Measurements from ENCODE around the gene THRA. TPM values are rescaled to one million over a fixed set of nuclear protein-coding genes. Genes with fewer than 3 reads are reported as not detected.

THRA gene
- total and polyA plus RNA-seq, 9 of the 15 experiments (the other 6 are each of a cell fraction or from before 2014, with no cell fraction given) = 0.34 to 23.4 (median 12.7) TPM

- TF ChIP-seq TFE3 (CRISPR knock-in tag; IDR thresholded peaks at IDR 0.05) = no peak
- no peak for TF ChIP-seq CEBPZ (IDR thresholded peaks at IDR 0.05; ENCODE audit: borderline replicate concordance, low read depth, low read length)
- TF ChIP-seq ZNF239 (CRISPR knock-in tag; IDR thresholded peaks at IDR 0.05) = no peak
- TF ChIP-seq SFPQ (IDR thresholded peaks at IDR 0.05; ENCODE audit: low read depth, low read length) = no peak
- no peak for TF ChIP-seq TARDBP (IDR thresholded peaks at IDR 0.05)
- peak; percentile 17 for TF ChIP-seq SAP30 (IDR thresholded peaks at IDR 0.05; ENCODE audit: borderline replicate concordance, insufficient read depth, low read depth, low read length, poor library complexity, severe bottlenecking)
- TF ChIP-seq ZKSCAN8 (CRISPR knock-in tag; IDR thresholded peaks at IDR 0.05) = no peak
- no peak for TF ChIP-seq ZBED1 (IDR thresholded peaks at IDR 0.05)
- no peak for TF ChIP-seq ZEB2 (IDR thresholded peaks at IDR 0.05)
- TF ChIP-seq SIX5 (IDR thresholded peaks at IDR 0.05; ENCODE audit: borderline replicate concordance in 1 of 2, insufficient read depth in 1 of 2, low read depth in 1 of 2, low read length in 2 of 2) = no peak
- TF ChIP-seq ZNF507 (tag; conservative IDR thresholded peaks at IDR 0.05) = no peak
- 0 out of 2 replicates have a peak, but pooled peaks have one; percentile 59 for TF ChIP-seq HDGF (IDR thresholded peaks at IDR 0.05)
- TF ChIP-seq NFXL1 (CRISPR knock-in tag; IDR thresholded peaks at IDR 0.05) = no peak
- TF ChIP-seq FOXA3 (CRISPR knock-in tag; conservative IDR thresholded peaks at IDR 0.05 in 1 of 2, IDR thresholded peaks at IDR 0.05 in 1 of 2) = no peak
- no peak for TF ChIP-seq ID3 (CRISPR knock-in tag; IDR thresholded peaks at IDR 0.05)
- no peak for TF ChIP-seq ID3 (tag; IDR thresholded peaks at IDR 0.05)
- TF ChIP-seq ARNT (IDR thresholded peaks at IDR 0.05) = peak; percentile 57 to 65; a peak in 1 of 4 replicates
- TF ChIP-seq PHF8 (IDR thresholded peaks at IDR 0.05; ENCODE audit: borderline replicate concordance, low read length) = no peak; the same call in 1 of the 2 replicates
- peak; percentile 84; the same call in 1 of the 2 replicates for TF ChIP-seq GATAD2A (IDR thresholded peaks at IDR 0.05)
- TF ChIP-seq RBM17 (IDR thresholded peaks at IDR 0.05; ENCODE audit: borderline replicate concordance, low read depth, low read length) = no peak
- TF ChIP-seq ELF2 (CRISPR knock-in tag; IDR thresholded peaks at IDR 0.05) = no peak
These were observed 60.4 kb downstream of the THRA start (continued) for GRCh38 chr17:40122999-40123810.

All from K562 (cell line).